ENCODE measurements around the gene PLEKHD1.

DNA sequence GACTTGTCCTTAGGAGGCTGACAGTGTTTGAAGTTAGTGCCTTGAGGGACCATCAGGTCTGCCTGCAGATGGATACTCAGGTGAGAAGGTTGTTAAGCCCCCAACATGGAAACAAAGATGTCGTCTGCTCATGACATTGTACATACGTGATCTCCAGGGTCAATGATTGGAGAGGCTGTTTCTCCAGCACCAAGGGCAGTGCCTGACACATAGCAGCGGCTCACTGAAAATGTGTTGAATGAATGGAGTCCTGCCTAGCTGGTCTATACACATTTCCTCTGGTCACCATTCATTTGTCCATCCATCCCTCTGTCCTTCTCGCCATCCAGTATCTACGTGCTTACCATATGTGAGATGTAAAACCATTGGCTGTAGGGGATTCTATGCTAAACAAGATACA lies 83.0 kb downstream of the PLEKHD1 start:
- TF ChIP-seq POLR2A (IDR thresholded peaks at IDR 0.05), result no peak
- no peak for TF ChIP-seq CTCF (IDR thresholded peaks at IDR 0.05)
- no peak for TF ChIP-seq EP300 (IDR thresholded peaks at IDR 0.05)

All from ovary (tissue), 3 donors.